ENCODE results near the gene MON1A.

- no peak for TF ChIP-seq ZZZ3 (IDR thresholded peaks at IDR 0.05; ENCODE audit: control insufficient read depth, insufficient read length, low read depth)
- no peak for TF ChIP-seq JUND (IDR thresholded peaks at IDR 0.05; ENCODE audit: low read depth, low read length)
- no peak for TF ChIP-seq CTCF (IDR thresholded peaks at IDR 0.05 in 2 of 3, conservative IDR thresholded peaks at IDR 0.05 in 1 of 3; ENCODE audit: control insufficient read depth in 2 of 3, extremely low read depth in 1 of 3, insufficient read depth in 1 of 3, low read depth in 3 of 3, low read length in 3 of 3)
- TF ChIP-seq CBX3 (IDR thresholded peaks at IDR 0.05; ENCODE audit: borderline replicate concordance, low read depth), result no peak
- TF ChIP-seq, protein P1, sequence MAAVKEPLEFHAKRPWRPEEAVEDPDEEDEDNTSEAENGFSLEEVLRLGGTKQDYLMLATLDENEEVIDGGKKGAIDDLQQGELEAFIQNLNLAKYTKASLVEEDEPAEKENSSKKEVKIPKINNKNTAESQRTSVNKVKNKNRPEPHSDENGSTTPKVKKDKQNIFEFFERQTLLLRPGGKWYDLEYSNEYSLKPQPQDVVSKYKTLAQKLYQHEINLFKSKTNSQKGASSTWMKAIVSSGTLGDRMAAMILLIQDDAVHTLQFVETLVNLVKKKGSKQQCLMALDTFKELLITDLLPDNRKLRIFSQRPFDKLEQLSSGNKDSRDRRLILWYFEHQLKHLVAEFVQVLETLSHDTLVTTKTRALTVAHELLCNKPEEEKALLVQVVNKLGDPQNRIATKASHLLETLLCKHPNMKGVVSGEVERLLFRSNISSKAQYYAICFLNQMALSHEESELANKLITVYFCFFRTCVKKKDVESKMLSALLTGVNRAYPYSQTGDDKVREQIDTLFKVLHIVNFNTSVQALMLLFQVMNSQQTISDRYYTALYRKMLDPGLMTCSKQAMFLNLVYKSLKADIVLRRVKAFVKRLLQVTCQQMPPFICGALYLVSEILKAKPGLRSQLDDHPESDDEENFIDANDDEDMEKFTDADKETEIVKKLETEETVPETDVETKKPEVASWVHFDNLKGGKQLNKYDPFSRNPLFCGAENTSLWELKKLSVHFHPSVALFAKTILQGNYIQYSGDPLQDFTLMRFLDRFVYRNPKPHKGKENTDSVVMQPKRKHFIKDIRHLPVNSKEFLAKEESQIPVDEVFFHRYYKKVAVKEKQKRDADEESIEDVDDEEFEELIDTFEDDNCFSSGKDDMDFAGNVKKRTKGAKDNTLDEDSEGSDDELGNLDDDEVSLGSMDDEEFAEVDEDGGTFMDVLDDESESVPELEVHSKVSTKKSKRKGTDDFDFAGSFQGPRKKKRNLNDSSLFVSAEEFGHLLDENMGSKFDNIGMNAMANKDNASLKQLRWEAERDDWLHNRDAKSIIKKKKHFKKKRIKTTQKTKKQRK (IDR thresholded peaks at IDR 0.05; ENCODE audit: low read depth, low read length), result no peak
- TF ChIP-seq CHD1 (IDR thresholded peaks at IDR 0.05; ENCODE audit: low read depth, low read length), result no peak
Observed at GRCh38 chr3:49859576-49860305, 69.9 kb downstream of the MON1A start.
